WTC11 (cell line): Measurements from ENCODE around the gene LETM1. TPM values are rescaled to one million over a fixed set of nuclear protein-coding genes. Genes with fewer than 3 reads are reported as not detected.

Source experiments
- ATAC-seq: fragments of 200-7000 bp; cut with Tn5 transposase; 2 replicates; pipeline ENCODE4 v1.10.0; 2021; ENCODE audit warnings: mild to moderate bottlenecking, moderate library complexity
- CTCF ChIA-PET: fragments of 300-600 bp; sonication (Branson Sonifier 250); formaldehyde crosslinking; loops from one replicate; lab custom pipeline; 2021; ENCODE audit warnings: antibody characterized with exemption; lab: Charles Lee
- POLR2A ChIA-PET: fragments of 350-600 bp; sonication (Branson Sonifier 250); formaldehyde crosslinking; loops from one replicate; lab custom pipeline; 2021; ENCODE audit warnings: antibody characterized with exemption; lab: Charles Lee
- DNase-seq: peaks from one replicate; pipeline ENCODE4 v3.0.0; 2021; ENCODE audit warnings: low spot score
- H3K27ac Mint-ChIP-seq: 2 replicates; pipeline ENCODE4 v1.8.0; 2021; ENCODE audit warnings: mixed read lengths
- H3K27me3 Mint-ChIP-seq: 2 replicates; pipeline ENCODE4 v1.8.0; 2021; ENCODE audit warnings: low read depth, mild to moderate bottlenecking, moderate library complexity, mixed read lengths
- H3K36me3 Mint-ChIP-seq: 2 replicates; pipeline ENCODE4 v1.8.0; 2021; ENCODE audit warnings: mixed read lengths
- H3K4me1 Mint-ChIP-seq: 2 replicates; pipeline ENCODE4 v1.8.0; 2022; ENCODE audit warnings: mixed read lengths
- H3K4me3 Mint-ChIP-seq: 2 replicates; pipeline ENCODE4 v1.8.0; 2021; ENCODE audit warnings: mild to moderate bottlenecking, moderate library complexity, mixed read lengths
- H3K9me3 Mint-ChIP-seq: 2 replicates; pipeline ENCODE4 v1.8.0; 2021; ENCODE audit warnings: mixed read lengths
- ATF2 ChIP-seq: sonication (generic); formaldehyde crosslinking; IDR thresholded peaks from 2 replicates; pipeline ENCODE4 v1.8.1; 2022; ENCODE audit warnings: low read depth, missing genetic modification reagents, borderline replicate concordance
- E2F4 ChIP-seq: sonication (generic); formaldehyde crosslinking; IDR thresholded peaks from 2 replicates; pipeline ENCODE4 v1.8.1; 2022; ENCODE audit warnings: low read depth, mild to moderate bottlenecking, moderate library complexity, missing genetic modification reagents, borderline replicate concordance
- HMGXB4 ChIP-seq: sonication (generic); formaldehyde crosslinking; IDR thresholded peaks from 2 replicates; pipeline ENCODE4 v1.8.1; 2023; ENCODE audit warnings: mild to moderate bottlenecking, moderate library complexity, missing genetic modification reagents
- IRF2 ChIP-seq: sonication (generic); formaldehyde crosslinking; IDR thresholded peaks from 2 replicates; pipeline ENCODE4 v1.8.0; 2022; ENCODE audit warnings: low read depth, missing genetic modification reagents, borderline replicate concordance
- MXD4 ChIP-seq: fragments of 250-450 bp; sonication (Bioruptor Pico); IDR thresholded peaks from 2 replicates; pipeline ENCODE4 v1.8.0; 2021; ENCODE audit warnings: mild to moderate bottlenecking, moderate library complexity, borderline replicate concordance
- NR3C1 ChIP-seq: sonication (generic); formaldehyde crosslinking; conservative IDR thresholded peaks from 2 replicates; pipeline ENCODE4 v1.8.1; 2023; ENCODE audit warnings: low read depth, mild to moderate bottlenecking, missing genetic modification reagents
- RORB ChIP-seq: fragments of 250-450 bp; sonication (Bioruptor Pico); IDR thresholded peaks from 2 replicates; pipeline ENCODE4 v1.9.0; 2021; ENCODE audit warnings: mild to moderate bottlenecking
- SOX15 ChIP-seq: fragments of 250-450 bp; sonication (Bioruptor Pico); IDR thresholded peaks from 2 replicates; pipeline ENCODE4 v1.9.0; 2021; ENCODE audit warnings: mild to moderate bottlenecking
- SP1 ChIP-seq: sonication (generic); formaldehyde crosslinking; conservative IDR thresholded peaks from 2 replicates; pipeline ENCODE4 v1.8.1; 2022; ENCODE audit warnings: missing genetic modification reagents
- total RNA-seq: library from RNA; stranded (reverse); gene quantifications from 3 replicates; pipeline ENCODE4 v1.2.3, GENCODE V29; 2021
- TF ChIP-seq, protein P1 (sequence below): sonication (generic); formaldehyde crosslinking; conservative IDR thresholded peaks from 2 replicates; pipeline ENCODE4 v1.8.1; 2023; ENCODE audit warnings: mild to moderate bottlenecking, low read depth, missing genetic modification reagents, moderate library complexity

Gene LETM1
- total RNA-seq, 1 experiment from 2014 or later, result 66.7 TPM

DNA sequence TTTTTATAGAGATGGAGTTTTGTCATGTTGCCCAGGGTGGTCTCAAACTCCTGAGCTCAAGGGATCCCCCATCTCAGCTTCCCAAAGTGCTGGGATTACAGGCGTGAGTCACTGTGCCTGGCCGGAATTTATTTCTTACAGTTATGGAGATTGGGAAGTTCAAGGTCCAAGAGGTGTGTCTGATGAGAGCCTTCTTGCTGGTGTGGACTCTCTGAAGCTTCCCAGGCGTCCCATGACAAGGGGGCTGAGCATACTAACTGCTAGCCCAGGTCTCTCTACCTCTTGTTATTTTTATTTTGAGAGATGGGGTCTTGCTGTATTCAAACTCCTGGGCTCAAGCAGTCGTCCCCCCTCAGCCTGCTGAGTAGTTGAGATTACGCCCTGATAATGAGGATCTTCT is 12.3 kb upstream of the LETM1 start (continued):
- TF ChIP-seq, protein P1, sequence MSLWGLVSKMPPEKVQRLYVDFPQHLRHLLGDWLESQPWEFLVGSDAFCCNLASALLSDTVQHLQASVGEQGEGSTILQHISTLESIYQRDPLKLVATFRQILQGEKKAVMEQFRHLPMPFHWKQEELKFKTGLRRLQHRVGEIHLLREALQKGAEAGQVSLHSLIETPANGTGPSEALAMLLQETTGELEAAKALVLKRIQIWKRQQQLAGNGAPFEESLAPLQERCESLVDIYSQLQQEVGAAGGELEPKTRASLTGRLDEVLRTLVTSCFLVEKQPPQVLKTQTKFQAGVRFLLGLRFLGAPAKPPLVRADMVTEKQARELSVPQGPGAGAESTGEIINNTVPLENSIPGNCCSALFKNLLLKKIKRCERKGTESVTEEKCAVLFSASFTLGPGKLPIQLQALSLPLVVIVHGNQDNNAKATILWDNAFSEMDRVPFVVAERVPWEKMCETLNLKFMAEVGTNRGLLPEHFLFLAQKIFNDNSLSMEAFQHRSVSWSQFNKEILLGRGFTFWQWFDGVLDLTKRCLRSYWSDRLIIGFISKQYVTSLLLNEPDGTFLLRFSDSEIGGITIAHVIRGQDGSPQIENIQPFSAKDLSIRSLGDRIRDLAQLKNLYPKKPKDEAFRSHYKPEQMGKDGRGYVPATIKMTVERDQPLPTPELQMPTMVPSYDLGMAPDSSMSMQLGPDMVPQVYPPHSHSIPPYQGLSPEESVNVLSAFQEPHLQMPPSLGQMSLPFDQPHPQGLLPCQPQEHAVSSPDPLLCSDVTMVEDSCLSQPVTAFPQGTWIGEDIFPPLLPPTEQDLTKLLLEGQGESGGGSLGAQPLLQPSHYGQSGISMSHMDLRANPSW (CRISPR knock-in tag), result no peak
- no peak for TF ChIP-seq HMGXB4 (CRISPR knock-in tag)

DNA sequence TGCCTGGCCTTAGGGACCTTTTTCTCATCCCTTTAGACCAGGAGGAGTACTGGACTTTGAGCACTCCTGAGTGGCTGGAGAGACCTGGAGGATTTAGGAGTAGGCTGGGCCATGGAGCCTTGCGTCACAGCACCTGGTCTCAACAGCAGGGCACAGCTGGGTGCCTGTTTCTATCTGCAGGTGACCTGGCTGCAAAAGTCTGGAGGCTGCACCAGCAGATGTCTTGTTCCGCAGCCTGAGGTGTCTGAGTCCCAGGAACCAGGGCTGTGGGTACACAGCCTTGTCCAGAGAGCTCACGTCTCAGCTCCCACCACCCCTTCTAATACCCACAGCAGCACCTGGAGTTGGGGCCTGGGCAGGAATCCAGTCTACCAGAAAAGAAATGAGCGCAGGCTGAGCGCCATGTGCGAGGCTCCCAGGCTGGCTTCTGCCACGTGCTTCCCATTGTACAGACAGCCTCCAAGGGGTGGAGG is 10.3 kb upstream of the LETM1 start:
- Mint-ChIP-seq H3K9me3 (no peaks in the 10 kb centered on the region), H3K4me1 (peaks cover 8% of the 10 kb centered on the region)
- CTCF ChIA-PET, result interaction anchor here (1.1 kb wide), 1 partner anchor 118 kb away, joined by 5 read pairs; no protein-coding TSS in a partner anchor

DNA sequence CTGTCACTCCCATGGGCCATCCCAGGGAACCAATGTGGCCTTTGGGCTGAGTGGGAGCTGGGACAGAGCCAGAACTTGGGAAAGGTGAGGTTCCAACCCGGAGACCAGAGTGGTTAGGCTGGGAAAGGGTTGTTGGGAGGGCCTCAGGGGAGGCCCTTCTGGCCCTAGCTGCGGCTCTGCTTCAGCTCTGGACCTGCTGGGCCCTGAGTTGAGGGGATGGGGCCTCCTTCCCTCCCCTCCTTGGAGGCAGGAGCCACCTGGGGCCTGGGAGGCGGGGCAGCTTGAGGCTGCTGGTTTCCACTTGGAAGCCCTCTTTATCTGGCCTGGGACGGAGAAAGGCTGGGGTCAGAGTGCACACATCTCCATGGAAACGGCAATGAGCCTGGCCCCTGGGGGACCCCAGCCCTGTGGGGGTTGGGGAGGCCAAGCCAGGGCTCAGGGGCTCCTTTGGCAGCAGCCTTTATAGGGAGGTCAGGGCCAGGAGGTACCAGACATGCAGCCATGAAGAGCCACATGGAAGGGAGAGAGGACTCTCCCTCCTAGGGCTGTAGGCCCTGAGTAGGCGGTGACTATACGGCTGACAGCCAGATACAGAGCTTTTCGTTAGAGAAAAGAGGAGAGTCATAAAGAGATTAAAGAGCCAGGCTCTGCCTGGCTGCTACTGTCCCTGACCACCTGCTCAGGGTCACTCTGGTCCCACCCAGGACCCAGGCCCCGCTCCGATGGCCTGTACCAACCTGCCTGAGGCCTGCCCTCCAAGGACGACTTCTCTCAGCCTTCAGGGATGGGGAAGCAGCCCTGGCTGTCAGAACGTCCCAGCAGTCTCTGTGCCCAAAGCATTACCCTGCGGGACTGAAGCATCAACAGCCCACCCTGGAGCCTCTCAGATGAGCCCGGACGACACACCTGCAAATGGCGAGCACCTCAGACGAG is 8.4 kb upstream of the LETM1 start:
- H3K9me3 Mint-ChIP-seq, result no peaks in the 10 kb centered on the region
- ATAC-seq, result no peak
- no peak overlapping the region for H3K27ac Mint-ChIP-seq
- ChIA-PET CTCF (interaction anchor here (0.9 kb wide), 1 partner anchor 49 kb away, joined by 3 read pairs; no protein-coding TSS in a partner anchor), POLR2A (no interaction called here)
- H3K4me3 Mint-ChIP-seq, result no peak overlapping the region
- peaks cover 99% of the 10 kb centered on the region for H3K27me3 Mint-ChIP-seq
- TF ChIP-seq E2F4 (CRISPR knock-in tag) (no peak), RORB (CRISPR knock-in tag) (no peak), NR3C1 (CRISPR knock-in tag) (no peak)
- TF ChIP-seq, all 79 proteins: peak for 0
- H3K36me3 Mint-ChIP-seq, result no peaks in the 10 kb centered on the region
- no peak for DNase-seq
- H3K4me1 Mint-ChIP-seq, result no peaks in the 10 kb centered on the region

More for the DNA sequence above, 10.3 kb upstream of the LETM1 start:
- peaks cover 90% of the 10 kb centered on the region for H3K27me3 Mint-ChIP-seq
- H3K27ac Mint-ChIP-seq, result no peak overlapping the region
- POLR2A ChIA-PET, result no interaction called here
- H3K4me3 Mint-ChIP-seq, result no peak overlapping the region
- no peaks in the 10 kb centered on the region for H3K36me3 Mint-ChIP-seq
- ATAC-seq (no peak), DNase-seq (no peak)
- no peak for TF ChIP-seq SOX15
- no peak for TF ChIP-seq SP1 (CRISPR knock-in tag)
- no peak for TF ChIP-seq MXD4 (CRISPR knock-in tag)
- TF ChIP-seq IRF2 (CRISPR knock-in tag), result no peak
- no peak for TF ChIP-seq ATF2
